ENCODE measurements around the gene PFKL. TPM values are rescaled to one million over a fixed set of nuclear protein-coding genes. Genes with fewer than 3 reads are reported as not detected.

Gene PFKL
- total RNA-seq, 1 experiment from 2014 or later: 140 TPM

DNA sequence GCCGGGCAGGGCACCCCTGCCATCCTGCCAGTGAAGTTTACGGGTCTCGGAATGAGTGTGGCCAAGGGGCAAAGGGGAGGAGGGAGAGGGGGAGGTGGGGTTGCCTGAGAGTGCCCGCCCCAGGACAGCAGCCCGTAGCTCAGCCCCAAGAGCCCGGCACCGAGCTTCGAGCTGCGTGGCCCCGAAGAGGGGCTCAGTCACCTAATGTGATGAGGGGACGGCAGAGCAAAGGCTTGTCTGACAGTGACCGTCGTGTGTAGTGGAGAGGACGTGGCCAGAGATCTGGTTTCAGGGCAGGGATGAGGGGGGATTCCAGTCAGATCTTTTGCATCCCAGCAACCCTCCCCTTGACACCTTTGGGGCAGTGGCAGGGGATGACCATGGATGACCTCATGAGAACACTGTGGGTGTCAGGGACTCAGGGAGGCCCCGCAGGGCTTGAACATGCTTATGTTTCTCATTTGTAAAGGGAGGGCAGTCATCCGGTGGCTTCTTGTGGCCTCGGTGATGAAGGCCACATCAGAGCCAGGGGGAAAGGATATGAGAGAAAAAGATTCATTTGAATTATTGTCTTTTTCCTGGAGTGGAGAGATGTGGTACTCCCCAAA, 52.5 kb downstream of the PFKL start:
- no peak overlapping the region for H3K27ac Mint-ChIP-seq (ENCODE audit: unreplicated experiment)
- H3K9me3 Mint-ChIP-seq (ENCODE audit: unreplicated experiment): no peaks in the 10 kb centered on the region
- H3K36me3 ChIP-seq (ENCODE audit: control insufficient read depth, insufficient read depth, low read length): no peaks in the 10 kb centered on the region
- H3K4me3 ChIP-seq (ENCODE audit: low read depth, low read length): no peak overlapping the region
- no peaks in the 10 kb centered on the region for H3K4me1 Mint-ChIP-seq (ENCODE audit: low read depth, unreplicated experiment)
- no peaks in the 10 kb centered on the region for H3K27me3 ChIP-seq (replicated peaks; ENCODE audit: control insufficient read depth, insufficient read depth, low read length)
- TF ChIP-seq, protein P1, sequence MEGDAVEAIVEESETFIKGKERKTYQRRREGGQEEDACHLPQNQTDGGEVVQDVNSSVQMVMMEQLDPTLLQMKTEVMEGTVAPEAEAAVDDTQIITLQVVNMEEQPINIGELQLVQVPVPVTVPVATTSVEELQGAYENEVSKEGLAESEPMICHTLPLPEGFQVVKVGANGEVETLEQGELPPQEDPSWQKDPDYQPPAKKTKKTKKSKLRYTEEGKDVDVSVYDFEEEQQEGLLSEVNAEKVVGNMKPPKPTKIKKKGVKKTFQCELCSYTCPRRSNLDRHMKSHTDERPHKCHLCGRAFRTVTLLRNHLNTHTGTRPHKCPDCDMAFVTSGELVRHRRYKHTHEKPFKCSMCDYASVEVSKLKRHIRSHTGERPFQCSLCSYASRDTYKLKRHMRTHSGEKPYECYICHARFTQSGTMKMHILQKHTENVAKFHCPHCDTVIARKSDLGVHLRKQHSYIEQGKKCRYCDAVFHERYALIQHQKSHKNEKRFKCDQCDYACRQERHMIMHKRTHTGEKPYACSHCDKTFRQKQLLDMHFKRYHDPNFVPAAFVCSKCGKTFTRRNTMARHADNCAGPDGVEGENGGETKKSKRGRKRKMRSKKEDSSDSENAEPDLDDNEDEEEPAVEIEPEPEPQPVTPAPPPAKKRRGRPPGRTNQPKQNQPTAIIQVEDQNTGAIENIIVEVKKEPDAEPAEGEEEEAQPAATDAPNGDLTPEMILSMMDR (IDR thresholded peaks at IDR 0.05; ENCODE audit: insufficient read depth in 1 of 2, low read depth in 1 of 2, low read length in 1 of 2, severe bottlenecking in 1 of 2, unreplicated experiment in 1 of 2): no peak
- DNase-seq: peak in 1 of 2 experiments; percentile 32
- BruUV-seq (replicated peaks): no TSS peak
- POLR2A ChIA-PET: interaction anchor here (0.7 kb wide), 1 partner anchor 14 kb away, joined by 3 read pairs; no protein-coding TSS in a partner anchor
- H3K4me1 ChIP-seq: no peaks in the 10 kb centered on the region
- H3K4me3 Mint-ChIP-seq (ENCODE audit: unreplicated experiment): no peak overlapping the region
- no peaks in the 10 kb centered on the region for H3K36me3 Mint-ChIP-seq (ENCODE audit: insufficient read depth, unreplicated experiment)
- CTCF ChIA-PET: no interaction called here
- H3K9me3 ChIP-seq: no peaks in the 10 kb centered on the region
- no peaks in the 10 kb centered on the region for H3K27me3 Mint-ChIP-seq (ENCODE audit: insufficient read depth, unreplicated experiment)
- intact Hi-C loops (cut with micrococcal nuclease; ENCODE audit: unreplicated experiment): no loop called here

DNA sequence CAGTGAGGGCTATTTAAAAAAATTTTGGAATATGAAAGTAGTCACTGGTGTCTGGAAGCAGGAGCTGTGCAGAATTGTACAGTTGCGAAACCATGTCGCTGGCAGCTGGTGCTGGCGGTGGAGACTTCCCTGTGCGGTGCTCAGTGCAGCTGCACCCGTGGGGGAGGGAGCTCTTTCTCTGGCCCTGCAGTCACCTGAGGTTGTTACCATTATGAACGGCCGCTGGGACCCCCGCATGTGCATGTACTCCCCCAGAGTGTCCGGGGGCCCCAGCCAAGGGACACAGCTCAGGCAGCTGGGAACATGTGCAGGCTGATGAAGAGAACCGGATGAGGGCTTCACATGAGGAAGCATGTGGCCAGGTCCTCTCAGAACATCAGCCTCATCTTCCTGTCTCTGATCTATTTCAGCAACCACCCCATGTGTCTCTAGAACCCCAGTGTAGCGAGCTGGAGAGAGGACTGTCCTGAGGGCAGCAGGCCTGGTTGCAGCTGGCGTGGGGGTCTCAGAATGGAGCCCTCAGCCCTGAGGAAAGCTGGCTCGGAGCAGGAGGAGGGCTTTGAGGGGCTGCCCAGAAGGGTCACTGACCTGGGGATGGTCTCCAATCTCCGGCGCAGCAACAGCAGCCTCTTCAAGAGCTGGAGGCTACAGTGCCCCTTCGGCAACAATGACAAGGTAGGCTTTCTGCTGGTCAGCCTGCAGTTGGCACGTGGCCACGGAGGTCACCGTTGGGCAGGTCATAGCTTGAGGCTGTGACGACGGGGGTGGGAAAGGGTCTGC, 53.5 kb downstream of the PFKL start, which contains the start of gene TRPM2:
Gene TRPM2 (plus strand): TSS at position 431 of the 780 bp plus-strand sequence. CDS start 80 bp downstream, at position 511.
- POLR2A ChIA-PET: no interaction called here
- no TSS peak for BruUV-seq (replicated peaks)
- H3K4me3 Mint-ChIP-seq (ENCODE audit: unreplicated experiment): no peak within 1 kb of the TSS

DNA sequence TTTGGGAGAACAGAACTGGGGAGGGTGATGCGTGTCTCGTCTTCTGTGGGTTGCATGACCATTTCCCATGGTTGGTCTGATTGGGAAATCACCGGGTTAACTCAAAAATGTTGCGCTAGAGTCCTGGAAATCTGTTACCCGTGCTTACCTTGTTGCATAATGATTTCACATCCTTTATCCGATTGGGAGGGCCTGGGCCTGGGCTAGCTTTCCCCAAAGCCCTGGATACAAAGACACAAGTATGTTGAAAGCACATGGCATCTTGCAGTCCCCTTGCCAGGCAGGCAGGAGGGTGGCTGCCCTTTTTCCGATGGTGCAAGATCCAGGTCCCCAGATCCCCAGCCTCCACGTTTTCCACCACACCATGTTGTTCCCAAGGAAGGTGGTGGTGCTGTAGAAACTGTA, 54.1 kb downstream of the PFKL start:
- POLR2A ChIA-PET: no interaction called here
- Mint-ChIP-seq H3K9me3 (ENCODE audit: unreplicated experiment) (no peaks in the 10 kb centered on the region), H3K27me3 (ENCODE audit: insufficient read depth, unreplicated experiment) (no peaks in the 10 kb centered on the region), H3K36me3 (ENCODE audit: insufficient read depth, unreplicated experiment) (no peaks in the 10 kb centered on the region), H3K4me3 (ENCODE audit: unreplicated experiment) (no peak overlapping the region), H3K27ac (ENCODE audit: unreplicated experiment) (peak overlapping the region; percentile 10), H3K4me1 (ENCODE audit: low read depth, unreplicated experiment) (no peaks in the 10 kb centered on the region)
- TF ChIP-seq, protein P1 (IDR thresholded peaks at IDR 0.05; ENCODE audit: insufficient read depth in 1 of 2, low read depth in 1 of 2, low read length in 1 of 2, severe bottlenecking in 1 of 2, unreplicated experiment in 1 of 2): no peak
- Histone ChIP-seq H3K9me3 (no peaks in the 10 kb centered on the region), H3K4me3 (ENCODE audit: low read depth, low read length) (no peak overlapping the region), H3K27me3 (replicated peaks; ENCODE audit: control insufficient read depth, insufficient read depth, low read length) (no peaks in the 10 kb centered on the region), H3K4me1 (no peaks in the 10 kb centered on the region), H3K36me3 (ENCODE audit: control insufficient read depth, insufficient read depth, low read length) (no peaks in the 10 kb centered on the region)
- DNase-seq: no peak
- no TSS peak for BruUV-seq (replicated peaks)
- intact Hi-C loops (cut with micrococcal nuclease; ENCODE audit: unreplicated experiment): no loop called here
- CTCF ChIA-PET: interaction anchor here (0.7 kb wide), 1 partner anchor 9 kb away, joined by 3 read pairs; no protein-coding TSS in a partner anchor

More for the DNA sequence above, 53.5 kb downstream of the PFKL start, which contains the start of gene TRPM2:
- Mint-ChIP-seq H3K27ac (ENCODE audit: unreplicated experiment) (peak within 1 kb of the TSS; percentile 10), H3K9me3 (ENCODE audit: unreplicated experiment) (no peaks in the 10 kb centered on the region), H3K27me3 (ENCODE audit: insufficient read depth, unreplicated experiment) (no peaks in the 10 kb centered on the region), H3K36me3 (ENCODE audit: insufficient read depth, unreplicated experiment) (no peaks in the 10 kb centered on the region), H3K4me1 (ENCODE audit: low read depth, unreplicated experiment) (no peaks in the 10 kb centered on the region)
- no peaks in the 10 kb centered on the region for H3K9me3 ChIP-seq
- no peaks in the 10 kb centered on the region for H3K4me1 ChIP-seq
- intact Hi-C loops (cut with micrococcal nuclease; ENCODE audit: unreplicated experiment): no loop called here
- no peaks in the 10 kb centered on the region for H3K27me3 ChIP-seq (replicated peaks; ENCODE audit: control insufficient read depth, insufficient read depth, low read length)
- peak in 1 of 2 experiments; percentile 27 for DNase-seq
- TF ChIP-seq, protein P1 (IDR thresholded peaks at IDR 0.05; ENCODE audit: insufficient read depth in 1 of 2, low read depth in 1 of 2, low read length in 1 of 2, severe bottlenecking in 1 of 2, unreplicated experiment in 1 of 2): no peak
- CTCF ChIA-PET: interaction anchor here (0.7 kb wide), 1 partner anchor 10 kb away, joined by 3 read pairs; no protein-coding TSS in a partner anchor
- no peaks in the 10 kb centered on the region for H3K36me3 ChIP-seq (ENCODE audit: control insufficient read depth, insufficient read depth, low read length)
- no peak within 1 kb of the TSS for H3K4me3 ChIP-seq (ENCODE audit: low read depth, low read length)

Data from Caco-2 (cell line).